ENCODE measurements around the gene PRM2.

DNA sequence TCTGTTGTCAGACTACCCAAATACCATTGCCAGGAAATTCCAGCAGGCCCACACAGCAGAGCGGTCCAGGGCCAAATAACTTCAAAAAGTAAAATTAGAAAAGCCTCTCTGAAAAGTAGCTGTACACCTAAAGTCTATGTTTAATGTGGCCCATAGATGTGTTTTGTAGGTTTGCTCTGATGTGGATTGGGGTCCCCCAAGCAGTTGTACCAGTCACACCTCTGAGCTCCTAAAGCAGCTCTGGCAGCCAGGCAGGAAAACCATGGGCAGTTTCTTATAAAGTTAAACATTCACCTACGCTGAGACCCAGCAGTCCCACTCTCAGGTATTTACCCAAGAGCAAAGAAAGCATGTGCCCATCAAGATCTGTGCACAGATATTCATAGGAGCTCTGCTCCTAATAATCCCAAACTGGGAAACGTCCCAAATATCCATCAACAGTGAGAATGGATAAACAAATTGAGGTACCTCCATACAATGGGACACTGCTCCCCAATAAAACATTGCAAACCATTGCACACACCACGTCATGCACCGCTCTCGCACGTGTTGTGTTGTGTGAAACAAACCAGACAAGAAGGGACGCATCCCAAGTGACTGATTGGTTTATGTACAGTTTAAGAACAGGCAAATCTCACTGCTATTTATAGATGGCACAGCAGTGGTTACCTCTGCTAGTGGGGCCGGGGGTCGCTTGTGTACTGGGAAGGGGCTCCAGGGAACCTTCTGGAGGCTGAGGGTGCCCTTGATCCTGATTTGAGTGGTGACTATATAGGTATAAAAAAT, 20.6 kb upstream of the PRM2 start:
- no peak for TF ChIP-seq CTCF (conservative IDR thresholded peaks at IDR 0.05; ENCODE audit: low read depth in 2 of 2)
- no peak for TF ChIP-seq POLR2AphosphoS5 (IDR thresholded peaks at IDR 0.05; ENCODE audit: low read depth)
